ENCODE measurements around the gene POLR2I.
A peak's percentile ranks its signal among the peaks of the same experiment; 100 is the strongest.
"Not testable (repeated sequence)": the region's sequence is repeated elsewhere in the genome, so short reads cannot be mapped to it uniquely, and the experiment has no call there.

The POLR2I gene

GRCh38 chr19:36131221-36131620 is 16.5 kb upstream of the POLR2I start:
- DNase-seq (ENCODE audit: low read depth) = not testable (repeated sequence)

- no peak for DNase-seq (ENCODE audit: low read depth)
Measured at GRCh38 chr19:36128392-36128736, 13.7 kb upstream of the POLR2I start.

- no peak for DNase-seq (ENCODE audit: low read depth)
Measured at GRCh38 chr19:36125557-36125956, 10.9 kb upstream of the POLR2I start.

GRCh38 chr19:36121486-36122124 is 6.9 kb upstream of the POLR2I start:
- no peak for DNase-seq (ENCODE audit: low read depth)

- no peak for DNase-seq (ENCODE audit: low read depth)
Measured at GRCh38 chr19:36120984-36121358, 6.3 kb upstream of the POLR2I start.

GRCh38 chr19:36120092-36120983 is 5.7 kb upstream of the POLR2I start:
- DNase-seq (ENCODE audit: low read depth) = no peak

- DNase-seq (ENCODE audit: low read depth) = no peak
Measured at GRCh38 chr19:36116344-36116637, 1.6 kb upstream of the POLR2I start.

- peak; percentile 83 for DNase-seq (ENCODE audit: low read depth)
Measured at GRCh38 chr19:36115453-36116343, 1.0 kb upstream of the POLR2I start, which contains the start of gene TBCB. Gene TBCB (plus strand): TSS chr19:36115468. CDS start chr19:36115561, 93 bp downstream.

GRCh38 chr19:36113894-36114720 is 568 bp downstream of the POLR2I start:
- DNase-seq (ENCODE audit: low read depth) = no peak

GRCh38 chr19:36113425-36113824 is 1.2 kb downstream of the POLR2I start:
- no peak for DNase-seq (ENCODE audit: low read depth)

- DNase-seq (ENCODE audit: low read depth) = no peak
Measured at GRCh38 chr19:36112678-36113077, 2.0 kb downstream of the POLR2I start.

- no peak for DNase-seq (ENCODE audit: low read depth)
Measured at GRCh38 chr19:36111200-36111539, 3.5 kb downstream of the POLR2I start.

GRCh38 chr19:36110487-36111199 is 4.0 kb downstream of the POLR2I start, which contains the start of gene OVOL3:
Gene OVOL3 (plus strand): TSS chr19:36111143. CDS start chr19:36111203, 60 bp downstream.
- DNase-seq (ENCODE audit: low read depth) = no peak

GRCh38 chr19:36108684-36109083 is 6.0 kb downstream of the POLR2I start:
- no peak for DNase-seq (ENCODE audit: low read depth)

- no peak for DNase-seq (ENCODE audit: low read depth)
Measured at GRCh38 chr19:36106991-36107390, 7.7 kb downstream of the POLR2I start.

GRCh38 chr19:36106441-36106840 is 8.2 kb downstream of the POLR2I start:
- no peak for DNase-seq (ENCODE audit: low read depth)

- DNase-seq (ENCODE audit: low read depth) = no peak
Measured at GRCh38 chr19:36103842-36104552, 10.7 kb downstream of the POLR2I start.

GRCh38 chr19:36103040-36103626 is 11.5 kb downstream of the POLR2I start:
- DNase-seq (ENCODE audit: low read depth) = no peak

GRCh38 chr19:36101550-36102327 is 12.9 kb downstream of the POLR2I start:
- DNase-seq (ENCODE audit: low read depth) = no peak

All from stimulated activated CD8-positive, alpha-beta memory T cell treated with anti-CD3 and anti-CD28 coated beads, Interleukin-15, amount 100 ng/mL, for 1 hour (primary cell).